PC-9 (cell line): ENCODE measurements around the gene GMDS. TPM values are rescaled to one million over a fixed set of nuclear protein-coding genes. Genes with fewer than 3 reads are reported as not detected.

Experiments
- BruUV-seq: library from RNA; stranded (reverse); fragments of 400-500 nt; replicated peaks from 2 replicates; lab custom pipeline; 2021; lab: Mats Ljungman, UMichigan
- CTCF ChIA-PET: fragments of 300-600 bp; sonication (Branson Sonifier 250); formaldehyde crosslinking; loops from one replicate; lab custom pipeline; 2022; ENCODE audit warnings: antibody characterized with exemption; lab: Charles Lee
- POLR2A ChIA-PET: fragments of 300-600 bp; sonication (Branson Sonifier 250); formaldehyde crosslinking; loops from one replicate; lab custom pipeline; 2022; ENCODE audit warnings: antibody characterized with exemption; ENCODE audit not compliant: unreplicated experiment; lab: Charles Lee
- DNase-seq, 2 experiments: peaks; one replicate each; pipeline versions ENCODE4 v3.0.0 to v3.0.0-alpha.2; 2015 to 2022; ENCODE audit warnings: mixed read lengths in 1 of 2
- H2AFZ ChIP-seq: fragments of 200-600 bp; sonication (generic); 2 replicates; pipeline ENCODE4 v1.8.1; 2017; ENCODE audit warnings: antibody characterized with exemption
- H3F3A ChIP-seq: fragments of 200-600 bp; sonication (generic); 2 replicates; pipeline ENCODE4 v1.8.1; 2017; ENCODE audit warnings: antibody characterized with exemption, mild to moderate bottlenecking, low read depth; ENCODE audit not compliant: insufficient read depth
- H3K27ac ChIP-seq: fragments of 200-600 bp; sonication (generic); 2 replicates; pipeline ENCODE4 v1.6.1; 2016; ENCODE audit warnings: mixed run types
- H3K27me3 ChIP-seq: fragments of 200-600 bp; sonication (generic); 2 replicates; pipeline ENCODE4 v1.6.1; 2016; ENCODE audit warnings: low read depth, mixed run types; ENCODE audit not compliant: insufficient read depth
- H3K36me3 ChIP-seq: fragments of 200-600 bp; sonication (generic); 2 replicates; pipeline ENCODE4 v1.6.1; 2016; ENCODE audit warnings: low read depth, mixed run types
- H3K4me1 ChIP-seq: fragments of 200-600 bp; sonication (generic); replicated peaks from 2 replicates; pipeline ENCODE4 v1.6.1; 2016; ENCODE audit warnings: mixed run types; ENCODE audit not compliant: insufficient read depth
- H3K4me2 ChIP-seq: fragments of 200-600 bp; sonication (generic); 2 replicates; pipeline ENCODE4 v1.6.1; 2017; ENCODE audit warnings: mixed run types
- H3K4me3 ChIP-seq: fragments of 200-600 bp; sonication (generic); 2 replicates; pipeline ENCODE4 v1.6.1; 2016; ENCODE audit warnings: mixed run types
- H3K79me2 ChIP-seq: fragments of 200-600 bp; sonication (generic); 2 replicates; pipeline ENCODE4 v1.6.1; 2017; ENCODE audit warnings: low read depth, mixed run types
- H3K9me2 ChIP-seq: fragments of 200-600 bp; sonication (generic); 2 replicates; pipeline ENCODE4 v1.8.1; 2017; ENCODE audit warnings: mild to moderate bottlenecking; ENCODE audit not compliant: insufficient read depth
- H3K9me3 ChIP-seq: fragments of 200-600 bp; sonication (generic); 2 replicates; pipeline ENCODE4 v1.8.1; 2016; ENCODE audit warnings: low read depth; ENCODE audit not compliant: insufficient read depth
- H4K20me1 ChIP-seq: fragments of 200-600 bp; sonication (generic); 2 replicates; pipeline ENCODE4 v1.8.1; 2017; ENCODE audit not compliant: insufficient read depth
- EZH2 ChIP-seq: fragments of 200-600 bp; sonication (generic); IDR thresholded peaks from 2 replicates; pipeline ENCODE4 v1.8.0; 2017; ENCODE audit warnings: antibody characterized with exemption, low read depth
- intact Hi-C: fragments of 100-400 bp; cut with micrococcal nuclease; formaldehyde crosslinking; loops from one replicate; pipeline ENCODE4 v1.10.0; 2022; ENCODE audit not compliant: unreplicated experiment
- total RNA-seq: library from RNA; stranded (reverse); gene quantifications from 2 replicates; pipeline ENCODE4 v1.2.3, GENCODE V29; 2021
- TF ChIP-seq, protein P1 (sequence below): fragments of 200-600 bp; sonication (generic); conservative IDR thresholded peaks from 2 replicates; pipeline ENCODE4 v1.6.1; 2017; ENCODE audit warnings: mixed run types, antibody characterized with exemption, mild to moderate bottlenecking, moderate library complexity

Gene GMDS
- total RNA-seq, 1 experiment from 2014 or later: 30.1 TPM

DNA sequence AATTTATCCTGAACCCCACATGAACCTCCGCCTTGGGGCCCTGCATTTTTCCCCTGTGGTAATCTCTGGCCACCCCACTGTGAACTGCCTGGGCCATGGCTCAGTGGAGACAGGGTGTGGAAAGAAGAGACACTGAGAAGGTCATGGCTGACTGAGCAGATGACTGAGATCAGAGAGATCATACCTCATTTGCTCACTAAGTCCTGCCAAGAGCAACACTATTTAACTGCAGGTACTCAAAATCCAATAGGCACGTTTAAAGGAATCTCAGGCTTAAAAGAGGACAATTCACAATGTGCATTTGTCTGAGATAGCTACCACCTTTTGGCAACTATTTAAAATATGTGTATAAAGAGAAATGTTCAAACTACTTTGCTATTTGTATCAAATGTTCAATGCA is 305.0 kb downstream of the GMDS start:
- no peaks in the 10 kb centered on the region for H3K9me3 ChIP-seq
- H3K27ac ChIP-seq: no peak overlapping the region
- no peak for DNase-seq
- ChIA-PET POLR2A (no interaction called here), CTCF (no interaction called here)
- no peaks in the 10 kb centered on the region for H4K20me1 ChIP-seq
- TF ChIP-seq, protein P1, sequence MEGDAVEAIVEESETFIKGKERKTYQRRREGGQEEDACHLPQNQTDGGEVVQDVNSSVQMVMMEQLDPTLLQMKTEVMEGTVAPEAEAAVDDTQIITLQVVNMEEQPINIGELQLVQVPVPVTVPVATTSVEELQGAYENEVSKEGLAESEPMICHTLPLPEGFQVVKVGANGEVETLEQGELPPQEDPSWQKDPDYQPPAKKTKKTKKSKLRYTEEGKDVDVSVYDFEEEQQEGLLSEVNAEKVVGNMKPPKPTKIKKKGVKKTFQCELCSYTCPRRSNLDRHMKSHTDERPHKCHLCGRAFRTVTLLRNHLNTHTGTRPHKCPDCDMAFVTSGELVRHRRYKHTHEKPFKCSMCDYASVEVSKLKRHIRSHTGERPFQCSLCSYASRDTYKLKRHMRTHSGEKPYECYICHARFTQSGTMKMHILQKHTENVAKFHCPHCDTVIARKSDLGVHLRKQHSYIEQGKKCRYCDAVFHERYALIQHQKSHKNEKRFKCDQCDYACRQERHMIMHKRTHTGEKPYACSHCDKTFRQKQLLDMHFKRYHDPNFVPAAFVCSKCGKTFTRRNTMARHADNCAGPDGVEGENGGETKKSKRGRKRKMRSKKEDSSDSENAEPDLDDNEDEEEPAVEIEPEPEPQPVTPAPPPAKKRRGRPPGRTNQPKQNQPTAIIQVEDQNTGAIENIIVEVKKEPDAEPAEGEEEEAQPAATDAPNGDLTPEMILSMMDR: no peak
- TF ChIP-seq EZH2: no peak
- no TSS peak for BruUV-seq
- H3K36me3 ChIP-seq: no peaks in the 10 kb centered on the region
- H3K4me3 ChIP-seq: no peak overlapping the region
- H3K9me2 ChIP-seq: no peaks in the 10 kb centered on the region
- H3K79me2 ChIP-seq: no peaks in the 10 kb centered on the region
- no peaks in the 10 kb centered on the region for H3F3A ChIP-seq
- no peak overlapping the region for H3K4me2 ChIP-seq
- intact Hi-C loops: no loop called here
- no peaks in the 10 kb centered on the region for H3K4me1 ChIP-seq
- no peak overlapping the region for H2AFZ ChIP-seq
- H3K27me3 ChIP-seq: no peaks in the 10 kb centered on the region

DNA sequence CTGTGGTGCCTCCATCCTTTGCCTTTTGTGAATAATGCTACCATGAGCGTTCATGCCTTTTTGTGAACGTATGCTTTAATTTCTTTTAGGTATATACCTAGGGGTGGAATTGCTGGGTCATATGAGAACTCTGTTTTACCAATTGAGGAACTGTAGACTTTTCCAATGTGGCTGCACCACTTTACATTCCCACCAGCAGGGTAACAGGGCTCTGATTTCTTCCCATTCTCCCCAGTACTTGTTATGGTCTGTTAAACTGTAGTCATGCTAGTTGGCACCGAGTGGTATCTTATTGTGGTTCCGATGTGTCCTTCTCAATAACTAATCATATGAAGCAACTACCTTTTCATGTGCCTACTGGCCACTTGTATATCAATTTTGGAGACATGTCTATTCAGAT is 312.1 kb downstream of the GMDS start:
- ChIA-PET POLR2A (no interaction called here), CTCF (no interaction called here)
- H3F3A ChIP-seq: no peaks in the 10 kb centered on the region
- no peak for DNase-seq
- no TSS peak for BruUV-seq
- no peaks in the 10 kb centered on the region for H3K79me2 ChIP-seq
- H3K4me3 ChIP-seq: no peak overlapping the region
- no peaks in the 10 kb centered on the region for H3K4me1 ChIP-seq
- intact Hi-C loops: no loop called here
- H3K9me3 ChIP-seq: no peaks in the 10 kb centered on the region
- no peaks in the 10 kb centered on the region for H3K9me2 ChIP-seq
- H3K36me3 ChIP-seq: no peaks in the 10 kb centered on the region
- no peak overlapping the region for H3K27ac ChIP-seq
- H2AFZ ChIP-seq: no peak overlapping the region
- H3K27me3 ChIP-seq: no peaks in the 10 kb centered on the region
- TF ChIP-seq, protein P1: no peak
- TF ChIP-seq EZH2: no peak
- H4K20me1 ChIP-seq: no peaks in the 10 kb centered on the region
- H3K4me2 ChIP-seq: no peak overlapping the region

DNA sequence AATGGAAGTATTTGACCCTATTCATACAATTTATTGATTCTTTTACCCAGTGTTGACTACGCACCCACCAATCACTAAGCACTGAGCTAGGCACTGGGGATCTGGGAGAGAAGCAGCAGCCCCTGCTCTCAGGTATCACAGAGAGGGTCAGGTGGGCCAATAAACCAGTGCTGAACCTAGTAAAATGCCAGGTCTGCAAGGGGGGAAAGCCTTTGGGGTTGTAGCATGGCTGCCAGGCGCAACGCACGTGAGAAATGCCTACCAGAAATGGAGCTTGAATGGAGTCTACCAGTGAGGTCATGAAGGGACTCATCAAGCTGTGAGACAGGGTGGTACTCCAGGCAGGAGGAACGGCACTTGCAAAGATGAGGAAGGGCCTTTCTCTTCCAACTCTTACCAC is 313.6 kb downstream of the GMDS start:
- TF ChIP-seq EZH2: no peak
- TF ChIP-seq, protein P1: no peak
- Histone ChIP-seq H3K27ac (no peak overlapping the region), H3K36me3 (no peaks in the 10 kb centered on the region), H4K20me1 (no peaks in the 10 kb centered on the region), H3K4me3 (no peak overlapping the region), H3K27me3 (no peaks in the 10 kb centered on the region), H3K4me2 (no peak overlapping the region), H3K9me2 (no peaks in the 10 kb centered on the region), H3F3A (no peaks in the 10 kb centered on the region), H3K4me1 (no peaks in the 10 kb centered on the region), H2AFZ (no peak overlapping the region), H3K9me3 (no peaks in the 10 kb centered on the region), H3K79me2 (no peaks in the 10 kb centered on the region)
- POLR2A ChIA-PET: no interaction called here
- no TSS peak for BruUV-seq
- intact Hi-C loops: no loop called here
- no peak for DNase-seq
- CTCF ChIA-PET: no interaction called here
